Activated T-cell treated with anti-CD3 and anti-CD28 coated beads, Interleukin-2, amount 50 U/mL, for 4 hours (primary cell): ENCODE results near the gene ZNF654. TPM values are rescaled to one million over a fixed set of nuclear protein-coding genes. Genes with fewer than 3 reads are reported as not detected.
"Not testable (repeated sequence)": the region's sequence is repeated elsewhere in the genome, so short reads cannot be mapped to it uniquely, and the experiment has no call there.

Source experiments
- ATAC-seq, 2 donors: fragments of 200-7000 bp; cut with Tn5 transposase; one replicate each; pipeline ENCODE4 v1.10.0; 2021
- DNase-seq: peaks from one replicate; pipeline ENCODE4 v3.0.0-alpha.2; 2020
- H3K27me3 Mint-ChIP-seq: one replicate; pipeline ENCODE4 v1.8.0; 2021; ENCODE audit warnings: low read depth, mixed read lengths
- H3K36me3 Mint-ChIP-seq: one replicate; pipeline ENCODE4 v1.8.0; 2022; ENCODE audit warnings: mixed read lengths; ENCODE audit not compliant: insufficient read depth
- H3K4me1 Mint-ChIP-seq: one replicate; pipeline ENCODE4 v1.8.0; 2021; ENCODE audit warnings: low read depth, mixed read lengths
- H3K4me3 Mint-ChIP-seq: one replicate; pipeline ENCODE4 v1.8.0; 2021; ENCODE audit warnings: mild to moderate bottlenecking, moderate library complexity, mixed read lengths
- H3K9me3 Mint-ChIP-seq: one replicate; pipeline ENCODE4 v1.8.0; 2021; ENCODE audit warnings: mixed read lengths
- total RNA-seq, 3 donors: library from RNA; stranded (reverse); gene quantifications; one replicate each; pipeline ENCODE4 v1.2.1, GENCODE V29; 2021

The ZNF654 gene
- total RNA-seq, 3 donors from 2014 or later, result 8.0 to 9.2 (median 8.1) TPM

DNA sequence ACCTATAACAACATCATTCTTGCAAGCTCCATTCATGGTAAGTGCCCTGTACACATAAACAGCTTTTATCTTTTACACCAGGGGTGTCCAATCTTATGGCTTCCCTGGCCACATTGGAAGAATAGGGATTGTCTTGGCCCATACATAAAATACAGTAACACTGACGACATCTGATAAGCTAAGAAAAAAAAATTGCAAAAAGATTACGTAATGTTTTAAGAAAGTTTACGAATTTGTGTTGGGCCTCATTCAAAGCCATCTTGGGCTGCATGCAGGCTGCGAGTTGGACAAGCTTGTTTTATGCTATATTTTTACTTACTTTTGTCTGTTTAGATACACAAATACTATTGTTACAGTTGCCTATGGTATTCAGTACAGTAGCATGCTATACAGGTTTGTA, 31.6 kb downstream of the ZNF654 start:
- H3K9me3 Mint-ChIP-seq, result no peaks in the 10 kb centered on the region
- no peak overlapping the region for H3K4me3 Mint-ChIP-seq
- DNase-seq, result no peak
- no peaks in the 10 kb centered on the region for H3K27me3 Mint-ChIP-seq
- H3K36me3 Mint-ChIP-seq, result peaks cover 38% of the 10 kb centered on the region
- peaks cover 4% of the 10 kb centered on the region for H3K4me1 Mint-ChIP-seq
- ATAC-seq, result no peak

DNA sequence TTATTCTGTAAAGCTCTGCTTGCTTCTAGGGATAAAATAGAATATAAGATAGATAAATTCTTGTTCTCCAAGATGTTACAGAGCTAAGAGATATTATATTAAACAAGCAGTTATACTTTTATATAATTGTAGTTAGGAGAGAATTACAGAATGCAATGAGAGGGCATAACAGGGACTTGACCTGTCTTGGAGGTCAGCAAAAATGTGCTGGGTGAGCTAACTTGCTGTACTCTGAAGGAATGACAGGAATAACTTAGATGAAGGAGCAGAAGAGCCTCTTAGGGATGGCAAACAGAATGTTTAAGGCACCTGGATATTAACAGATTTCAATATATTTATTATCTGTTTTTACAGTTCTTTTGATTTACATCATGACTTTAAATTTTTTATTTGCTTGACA, 33.2 kb downstream of the ZNF654 start:
- H3K4me1 Mint-ChIP-seq, result peaks cover 8% of the 10 kb centered on the region
- no peaks in the 10 kb centered on the region for H3K27me3 Mint-ChIP-seq
- no peak overlapping the region for H3K4me3 Mint-ChIP-seq
- H3K36me3 Mint-ChIP-seq, result peaks cover 53% of the 10 kb centered on the region
- DNase-seq (no peak), ATAC-seq (no peak)
- no peaks in the 10 kb centered on the region for H3K9me3 Mint-ChIP-seq

- H3K36me3 Mint-ChIP-seq, result peaks cover 60% of the 10 kb centered on the region
- peaks cover 10% of the 10 kb centered on the region for H3K4me1 Mint-ChIP-seq
- H3K9me3 Mint-ChIP-seq, result no peaks in the 10 kb centered on the region
- no peak overlapping the region for H3K4me3 Mint-ChIP-seq
- DNase-seq (no peak), ATAC-seq (no peak)
- H3K27me3 Mint-ChIP-seq, result no peaks in the 10 kb centered on the region
These were observed 34.2 kb downstream of the ZNF654 start for GRCh38 chr3:88093266-88093665.

- Mint-ChIP-seq H3K36me3 (peaks cover 37% of the 10 kb centered on the region), H3K27me3 (no peaks in the 10 kb centered on the region)
- ATAC-seq, result no peak
These were observed 42.1 kb downstream of the ZNF654 start for GRCh38 chr3:88101142-88101541.

DNA sequence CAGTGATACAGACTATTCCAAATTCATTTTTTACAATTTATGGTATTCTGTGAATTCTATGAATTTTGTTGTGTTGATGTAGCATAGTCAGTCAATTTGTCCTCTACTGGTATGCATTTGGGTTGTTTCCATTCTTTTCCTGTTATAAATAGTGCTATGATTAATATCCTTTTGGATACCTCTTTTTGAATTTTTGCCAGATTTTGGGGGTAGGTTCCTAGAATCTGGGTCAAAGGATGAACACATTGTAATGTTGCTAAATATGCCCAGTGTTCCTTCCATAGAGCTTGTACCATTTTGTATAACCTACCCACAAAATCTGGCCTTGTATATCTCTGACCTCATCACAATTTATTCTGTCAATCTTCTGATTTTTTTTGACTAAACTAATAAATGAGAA, 46.3 kb downstream of the ZNF654 start:
- Mint-ChIP-seq H3K4me1 (peaks cover 28% of the 10 kb centered on the region), H3K36me3 (peaks cover 15% of the 10 kb centered on the region), H3K9me3 (peaks cover 14% of the 10 kb centered on the region), H3K4me3 (no peak overlapping the region), H3K27me3 (no peaks in the 10 kb centered on the region)
- DNase-seq, result no peak
- no peak for ATAC-seq

More at GRCh38 chr3:88101142-88101541, 42.1 kb downstream of the ZNF654 start:
- Mint-ChIP-seq H3K9me3 (peaks cover 14% of the 10 kb centered on the region), H3K4me1 (peaks cover 15% of the 10 kb centered on the region), H3K4me3 (no peak overlapping the region)
- no peak for DNase-seq

DNA sequence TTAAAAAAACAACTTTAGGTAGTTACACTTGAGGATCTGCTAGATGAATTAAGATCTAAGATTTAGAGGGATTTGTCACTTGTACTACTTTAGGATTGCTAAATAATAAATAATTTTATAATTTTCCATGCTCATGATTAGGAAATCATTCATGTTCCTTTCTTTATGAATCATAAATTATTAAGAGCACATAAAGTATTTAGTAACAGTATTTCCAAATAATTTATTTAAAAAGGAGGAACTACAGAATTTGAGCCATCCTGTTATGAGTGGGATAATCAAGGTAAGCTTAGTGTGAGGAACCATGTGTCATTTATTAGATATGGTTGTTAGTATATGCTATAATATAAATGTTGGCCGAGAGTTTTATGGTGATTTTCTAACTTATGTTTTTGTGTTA, 53.2 kb downstream of the ZNF654 start:
- Mint-ChIP-seq H3K36me3 (peaks cover 18% of the 10 kb centered on the region), H3K27me3 (no peaks in the 10 kb centered on the region), H3K9me3 (no peaks in the 10 kb centered on the region), H3K4me3 (no peak overlapping the region), H3K4me1 (peaks cover 22% of the 10 kb centered on the region)
- DNase-seq, result no peak
- no peak for ATAC-seq

GRCh38 chr3:88113311-88114162, 54.5 kb downstream of the ZNF654 start:
- Mint-ChIP-seq H3K27me3 (no peaks in the 10 kb centered on the region), H3K4me3 (no peak overlapping the region), H3K36me3 (peaks cover 30% of the 10 kb centered on the region), H3K9me3 (no peaks in the 10 kb centered on the region), H3K4me1 (peaks cover 22% of the 10 kb centered on the region)
- DNase-seq (peak; percentile 54), ATAC-seq (peak; percentile 78 to 85)

- Mint-ChIP-seq H3K4me1 (peaks cover 18% of the 10 kb centered on the region), H3K36me3 (peaks cover 31% of the 10 kb centered on the region), H3K9me3 (no peaks in the 10 kb centered on the region), H3K27me3 (no peaks in the 10 kb centered on the region), H3K4me3 (no peak overlapping the region)
- ATAC-seq (peak; percentile 48 to 55), DNase-seq (no peak)
These were observed 56.0 kb downstream of the ZNF654 start for GRCh38 chr3:88114878-88115549.

DNA sequence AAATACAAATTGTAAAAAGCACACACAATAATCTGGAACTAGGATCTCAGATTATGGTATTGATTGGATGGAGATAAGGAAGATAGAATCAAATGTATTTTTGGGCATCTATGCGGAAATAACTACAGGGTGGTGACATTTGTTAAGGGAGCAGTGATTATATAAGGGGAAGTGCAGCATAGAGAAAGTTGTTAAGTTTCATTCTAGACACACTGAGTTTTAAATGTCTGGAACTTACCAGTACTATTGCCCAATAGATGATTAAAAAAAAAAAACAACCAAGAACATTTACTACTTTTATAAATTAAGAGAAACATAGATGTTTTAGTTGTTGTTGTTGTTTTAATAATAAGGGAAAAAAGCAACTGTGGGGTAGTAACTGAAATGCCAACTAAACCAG, 58.6 kb downstream of the ZNF654 start:
- Mint-ChIP-seq H3K4me3 (no peak overlapping the region), H3K36me3 (peaks cover 40% of the 10 kb centered on the region), H3K27me3 (no peaks in the 10 kb centered on the region), H3K4me1 (peaks cover 23% of the 10 kb centered on the region), H3K9me3 (no peaks in the 10 kb centered on the region)
- no peak for ATAC-seq
- DNase-seq, result no peak

DNA sequence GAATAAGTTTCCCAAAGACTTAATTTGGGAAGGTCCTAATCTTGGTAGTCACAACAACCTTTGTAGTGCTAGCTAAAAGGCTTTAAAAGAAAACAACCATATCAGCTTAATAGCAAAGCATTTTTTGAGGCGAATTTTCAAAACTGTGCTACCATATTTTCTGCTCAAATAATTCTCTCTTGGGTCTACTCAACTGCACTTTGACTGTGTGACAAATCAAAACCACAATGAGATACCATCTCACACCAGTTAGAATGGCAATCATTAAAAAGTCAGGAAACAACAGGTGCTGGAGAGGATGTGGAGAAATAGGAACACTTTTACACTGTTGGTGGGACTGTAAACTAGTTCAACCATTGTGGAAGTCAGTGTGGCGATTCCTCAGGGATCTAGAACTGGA, 59.5 kb downstream of the ZNF654 start:
- DNase-seq, H3K9me3 Mint-ChIP-seq, ATAC-seq, H3K27me3 Mint-ChIP-seq, H3K4me3 Mint-ChIP-seq: not testable (repeated sequence)
- Mint-ChIP-seq H3K4me1 (peaks cover 22% of the 10 kb centered on the region), H3K36me3 (peaks cover 40% of the 10 kb centered on the region)

- Mint-ChIP-seq H3K4me3 (no peak overlapping the region), H3K27me3 (no peaks in the 10 kb centered on the region), H3K4me1 (peaks cover 6% of the 10 kb centered on the region), H3K36me3 (peaks cover 10% of the 10 kb centered on the region), H3K9me3 (no peaks in the 10 kb centered on the region)
- DNase-seq (no peak), ATAC-seq (no peak)
These were observed 64.5 kb downstream of the ZNF654 start for GRCh38 chr3:88123526-88123925.

- H3K4me1 Mint-ChIP-seq, result peaks cover 4% of the 10 kb centered on the region
- H3K36me3 Mint-ChIP-seq, result peaks cover 21% of the 10 kb centered on the region
- no peak for ATAC-seq
These were observed 72.6 kb downstream of the ZNF654 start for GRCh38 chr3:88131695-88132094.

GRCh38 chr3:88132894-88133293, 73.8 kb downstream of the ZNF654 start:
- Mint-ChIP-seq H3K4me1 (peaks cover 4% of the 10 kb centered on the region), H3K9me3 (no peaks in the 10 kb centered on the region), H3K27me3 (no peaks in the 10 kb centered on the region), H3K4me3 (no peak overlapping the region), H3K36me3 (peaks cover 21% of the 10 kb centered on the region)
- DNase-seq, result no peak
- no peak for ATAC-seq

More at GRCh38 chr3:88131695-88132094, 72.6 kb downstream of the ZNF654 start:
- H3K4me3 Mint-ChIP-seq, result no peak overlapping the region
- no peaks in the 10 kb centered on the region for H3K9me3 Mint-ChIP-seq
- DNase-seq, result no peak
- H3K27me3 Mint-ChIP-seq, result no peaks in the 10 kb centered on the region

DNA sequence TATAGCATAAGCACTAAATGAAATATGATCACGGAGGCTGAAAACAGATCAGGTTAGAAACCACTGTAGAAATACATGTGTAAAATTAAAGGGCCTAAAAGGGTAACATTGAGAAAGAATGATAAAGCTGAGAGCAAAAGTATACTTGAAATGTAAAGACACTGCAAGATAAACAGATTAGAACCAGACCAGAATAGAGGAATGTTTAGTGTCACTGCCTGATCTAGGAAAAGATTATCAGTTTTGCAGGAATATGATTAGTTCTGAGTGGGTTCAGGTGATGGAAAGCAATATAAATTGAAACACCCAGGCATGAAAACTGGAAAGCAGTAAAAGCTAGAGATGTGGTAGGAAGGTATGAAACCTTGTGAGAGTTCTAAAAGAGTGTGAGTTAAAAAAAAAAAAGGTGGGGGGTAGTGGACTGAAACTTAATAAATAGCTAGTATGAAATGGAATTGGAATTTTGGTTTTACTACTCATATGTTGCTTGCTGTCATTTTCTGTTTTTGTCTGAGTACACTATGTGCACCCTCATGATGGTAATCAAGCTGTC, 74.7 kb downstream of the ZNF654 start:
- Mint-ChIP-seq H3K4me3 (no peak overlapping the region), H3K4me1 (peaks cover 4% of the 10 kb centered on the region), H3K9me3 (no peaks in the 10 kb centered on the region), H3K36me3 (peaks cover 21% of the 10 kb centered on the region), H3K27me3 (no peaks in the 10 kb centered on the region)
- DNase-seq (no peak), ATAC-seq (no peak)
